Heart left ventricle (tissue), 16 donors: ENCODE measurements around the gene NCR3LG1. TPM values are rescaled to one million over a fixed set of nuclear protein-coding genes. Genes with fewer than 3 reads are reported as not detected.

Source experiments
- ATAC-seq, 4 donors: fragments of 200-7000 bp; cut with Tn5 transposase; one replicate each; pipeline ENCODE4 v1.9.1; 2020 to 2022; ENCODE audit warnings: moderate library complexity in 4 of 4, mild to moderate bottlenecking in 3 of 4, moderate number of reproducible peaks in 1 of 4
- DNase-seq, 5 donors: peaks; one replicate each; pipeline ENCODE4 v3.0.0-alpha.2; 2020
- H3K27ac ChIP-seq, 12 donors: fragments of 200-600 bp; sonication (generic) in 4 of 12; one replicate each; pipeline versions ENCODE4 v1.5.0 to v1.8.0; 2016 to 2022; ENCODE audit warnings: mild to moderate bottlenecking in 2 of 12
- H3K27me3 ChIP-seq, 9 donors: fragments of 200-600 bp; sonication (generic) in 2 of 9; one replicate each; pipeline versions ENCODE4 v1.5.1 to v1.8.0; 2016 to 2022; ENCODE audit warnings: mild to moderate bottlenecking in 3 of 9
- H3K36me3 ChIP-seq, 9 donors: fragments of 200-600 bp; sonication (generic) in 2 of 9; one replicate each; pipeline versions ENCODE4 v1.5.0 to v1.8.0; 2018 to 2022; ENCODE audit warnings: mild to moderate bottlenecking in 2 of 9
- H3K4me1 ChIP-seq, 12 donors: fragments of 200-600 bp; sonication (generic) in 4 of 12; one replicate each; pipeline versions ENCODE4 v1.5.0 to v1.8.0; 2016 to 2022; ENCODE audit warnings: mild to moderate bottlenecking in 3 of 12
- H3K4me3 ChIP-seq, 12 donors: fragments of 200-600 bp; sonication (generic) in 4 of 12; one replicate each; pipeline versions ENCODE4 v1.5.0 to v1.8.0; 2017 to 2022; ENCODE audit warnings: mild to moderate bottlenecking in 9 of 12, moderate library complexity in 4 of 12
- H3K9me3 ChIP-seq, 12 donors: fragments of 200-600 bp; sonication (generic) in 4 of 12; one replicate each; pipeline versions ENCODE4 v1.5.0 to v1.8.0; 2016 to 2022; ENCODE audit warnings: mild to moderate bottlenecking in 1 of 12
- POLR2A ChIP-seq, 2 donors: fragments of 450-650 bp; IDR thresholded peaks; one replicate each; pipeline ENCODE4 v1.6.1; 2017; ENCODE audit warnings: antibody characterized with exemption in 2 of 2, mild to moderate bottlenecking in 2 of 2, moderate library complexity in 2 of 2
- WGBS, 4 donors: extraction: QIAGEN DNeasy Blood & Tissue Kit in 2 of 4; methylation state at CpG; one replicate each; pipeline versions ENCODE4 v1.1.5 to v1.1.7; 2013 to 2018; 5-methylcytosine and 5-hydroxymethylcytosine counted together
- intact Hi-C, 10 donors: fragments of 100-400 bp; cut with DNase I; formaldehyde crosslinking; loops; one replicate each; pipeline versions ENCODE4 v1.11.1 to v1.14.2; 2022
- polyA plus RNA-seq, 2 donors: library from polyadenylated mRNA; stranded (reverse); fragments of 200-250 nt; gene quantifications; one replicate each; pipeline ENCODE4 v1.2.3, GENCODE V29; 2013
- total RNA-seq, 9 donors: library from RNA; depleted of rRNA in 2 of 9; stranded (reverse); fragments of >200 nt in 2 of 9; fragmentation: NEBNext Ultra II Directional in 3 of 9; extraction: Animal tissue kit (Norgen Biotek cat#: 25700) in 3 of 9; gene quantifications; one replicate each; pipeline versions ENCODE4 v1.1.0 to v1.2.4, GENCODE V29; 2016 to 2023
- TF ChIP-seq, protein P1 (sequence below), 12 donors: fragments of 200-600 bp; sonication (generic) in 4 of 12; IDR thresholded peaks; one replicate each; pipeline versions ENCODE4 v1.5.0 to v1.8.0; 2018 to 2022; ENCODE audit warnings: antibody characterized with exemption in 12 of 12, mild to moderate bottlenecking in 5 of 12
- donor health status: ischemic (EF 13 %, LVEDD 7.1; RV severe dilation, severe dysfunction).
- donor health status: healthy with polysubstance abuse.
- donor health status: DM: no; HTN: yes; CAD: no.
- donor health status: DM: no; HTN: no; CAD: no.
- donor health status: ischemic (EF 25% LVEDD 6.9; RV normal size, moderate dysfunction).
- donor health status: ischemic (EF 25% LVEDD 5.7; RV mildly dilated, moderate dysfunction).
- donor health status: healthy.
- donor health status: DM: yes; HTN: yes; CAD: no.
- donor health status: ischemic (EF 35%, LVEDD 5.7; RV mildly dilated, moderate dysfunction).
- donor health status: nonischemic (EF 11% LVEDD 7.7; RV severe dilation, severe dysfunction).
- donor health status: DM: yes; HTN: yes; CAD: no.
- donor health status: PGD.
- donor health status: ischemic (EF 29% LVEDD 5.4; RV normal size, mild dysfunction).
- donor health status: nonischemic (EF 23%, LVEDD 6.1; RV moderate dilation, normal function).

The NCR3LG1 gene
- total and polyA plus RNA-seq, 11 donors = 0.27 to 4.0 (median 1.4) TPM

DNA sequence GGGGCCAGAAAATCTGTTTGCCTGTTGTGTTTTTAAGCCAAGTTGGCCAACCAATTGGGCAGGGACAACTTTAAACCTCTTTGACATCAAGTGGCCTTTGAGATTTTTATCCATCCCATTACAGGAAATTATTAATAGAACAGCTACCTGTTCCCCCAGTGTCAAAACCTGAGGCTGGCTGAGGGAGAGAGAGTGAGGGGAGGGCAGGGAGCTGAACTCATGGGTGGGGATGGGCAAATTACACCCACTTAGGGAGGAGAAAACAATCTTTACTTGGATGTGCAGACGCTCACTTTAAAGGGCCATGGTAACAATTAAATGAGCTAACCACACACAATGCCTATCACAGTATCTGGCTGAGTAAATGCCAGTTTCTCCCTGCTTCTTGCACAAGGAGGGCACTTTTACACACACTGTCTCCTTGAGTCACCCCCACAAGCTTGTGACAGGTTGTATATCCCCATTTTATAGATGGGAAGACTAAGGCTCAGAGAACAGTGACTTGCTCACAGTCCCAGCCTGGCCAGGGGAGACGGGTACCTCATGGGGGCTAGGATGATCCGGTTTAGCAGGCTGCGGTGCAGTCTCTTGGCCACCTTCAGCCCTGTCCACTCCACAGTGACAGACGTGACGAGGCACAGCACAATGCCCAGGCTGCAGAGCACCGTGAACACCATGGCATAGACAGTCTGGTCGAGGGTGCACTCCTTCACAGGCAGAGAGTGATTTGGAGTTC, 54.6 kb downstream of the NCR3LG1 start:
- no peaks in the 10 kb centered on the region for H3K9me3 ChIP-seq
- H3K4me3 ChIP-seq = peak overlapping the region in 1 of 12 donors; percentile 15
- H3K27ac ChIP-seq = peak overlapping the region; percentile 58 to 95 (median 78)
- no peaks in the 10 kb centered on the region for H3K36me3 ChIP-seq
- H3K27me3 ChIP-seq = no peaks in the 10 kb centered on the region
- DNase-seq (peak in 1 of 5 donors; percentile 46), ATAC-seq (peak in 2 of 4 donors; percentile 7 to 24)
- intact Hi-C loops = no loop called here
- 20 to 88% (median 84%) methylated on average over 1 to 8 of the region's 8 CpGs for WGBS, 4 donors
- TF ChIP-seq, protein P1, sequence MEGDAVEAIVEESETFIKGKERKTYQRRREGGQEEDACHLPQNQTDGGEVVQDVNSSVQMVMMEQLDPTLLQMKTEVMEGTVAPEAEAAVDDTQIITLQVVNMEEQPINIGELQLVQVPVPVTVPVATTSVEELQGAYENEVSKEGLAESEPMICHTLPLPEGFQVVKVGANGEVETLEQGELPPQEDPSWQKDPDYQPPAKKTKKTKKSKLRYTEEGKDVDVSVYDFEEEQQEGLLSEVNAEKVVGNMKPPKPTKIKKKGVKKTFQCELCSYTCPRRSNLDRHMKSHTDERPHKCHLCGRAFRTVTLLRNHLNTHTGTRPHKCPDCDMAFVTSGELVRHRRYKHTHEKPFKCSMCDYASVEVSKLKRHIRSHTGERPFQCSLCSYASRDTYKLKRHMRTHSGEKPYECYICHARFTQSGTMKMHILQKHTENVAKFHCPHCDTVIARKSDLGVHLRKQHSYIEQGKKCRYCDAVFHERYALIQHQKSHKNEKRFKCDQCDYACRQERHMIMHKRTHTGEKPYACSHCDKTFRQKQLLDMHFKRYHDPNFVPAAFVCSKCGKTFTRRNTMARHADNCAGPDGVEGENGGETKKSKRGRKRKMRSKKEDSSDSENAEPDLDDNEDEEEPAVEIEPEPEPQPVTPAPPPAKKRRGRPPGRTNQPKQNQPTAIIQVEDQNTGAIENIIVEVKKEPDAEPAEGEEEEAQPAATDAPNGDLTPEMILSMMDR (IDR thresholded peaks at IDR 0.05) = no peak
- TF ChIP-seq POLR2A (IDR thresholded peaks at IDR 0.05) = no peak
- peaks cover 0 to 35% (median 18%) of the 10 kb centered on the region in 12 donors for H3K4me1 ChIP-seq

DNA sequence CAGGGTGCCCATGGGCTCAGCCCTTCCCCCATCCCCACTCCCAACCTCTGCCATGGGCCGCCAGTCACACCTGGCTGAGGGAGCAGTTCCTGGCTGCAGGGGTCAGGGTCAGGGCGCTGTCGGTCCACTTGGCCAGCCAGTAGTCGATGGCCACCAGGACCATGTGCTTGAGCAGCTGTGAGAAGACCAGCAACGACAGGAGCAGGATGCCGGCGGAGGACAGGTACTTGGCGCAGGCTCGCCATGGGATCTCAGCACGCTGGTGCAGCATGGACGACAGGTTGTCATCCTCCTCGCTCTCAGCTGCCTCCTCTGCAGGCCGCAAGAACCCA, 55.2 kb downstream of the NCR3LG1 start:
- H3K27me3 ChIP-seq = no peaks in the 10 kb centered on the region
- peaks cover 0 to 35% (median 17%) of the 10 kb centered on the region in 12 donors for H3K4me1 ChIP-seq
- intact Hi-C loops = no loop called here
- H3K36me3 ChIP-seq = no peaks in the 10 kb centered on the region
- DNase-seq (no peak), ATAC-seq (no peak)
- peak overlapping the region in 3 of 12 donors; percentile 89 to 95 (median 90) for H3K27ac ChIP-seq
- WGBS, 4 donors = 80 to 96% (median 95%) methylated on average over 1 to 13 of the region's 13 CpGs
- no peak overlapping the region for H3K4me3 ChIP-seq
- no peak for TF ChIP-seq POLR2A (IDR thresholded peaks at IDR 0.05)
- TF ChIP-seq, protein P1 (IDR thresholded peaks at IDR 0.05) = no peak
- H3K9me3 ChIP-seq = no peaks in the 10 kb centered on the region

DNA sequence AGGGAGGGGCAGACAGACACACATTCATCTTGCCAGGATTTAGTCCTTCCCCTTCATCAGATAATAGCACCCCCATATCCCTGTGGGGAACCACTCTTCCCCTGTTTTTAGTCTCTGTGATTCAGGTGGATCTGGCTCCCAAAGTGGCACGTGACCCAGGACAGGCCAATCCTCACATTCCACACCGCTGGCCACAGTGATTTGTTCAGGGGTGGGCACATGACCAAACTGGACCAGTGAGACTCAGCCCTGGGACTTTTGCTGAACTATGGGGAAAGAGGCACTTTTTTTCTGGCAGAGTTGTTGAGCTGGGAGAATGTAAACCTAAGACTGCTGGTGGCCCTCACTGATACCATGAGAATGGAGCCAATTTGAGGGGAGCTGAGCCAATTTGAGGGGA, 56.0 kb downstream of the NCR3LG1 start:
- 84 to 100% (median 93%) methylated on average over 2 of the region's 2 CpGs for WGBS, 4 donors
- intact Hi-C loops = no loop called here
- TF ChIP-seq POLR2A (IDR thresholded peaks at IDR 0.05) = no peak
- TF ChIP-seq, protein P1 (IDR thresholded peaks at IDR 0.05) = no peak

GRCh38 chr11:17408026-17408425, 56.4 kb downstream of the NCR3LG1 start:
- H3K27ac ChIP-seq = no peak overlapping the region
- H3K4me1 ChIP-seq = peaks cover 0 to 35% (median 17%) of the 10 kb centered on the region in 12 donors
- no peaks in the 10 kb centered on the region for H3K9me3 ChIP-seq
- H3K4me3 ChIP-seq = no peak overlapping the region
- ATAC-seq (no peak), DNase-seq (no peak)
- no peaks in the 10 kb centered on the region for H3K36me3 ChIP-seq
- intact Hi-C loops = no loop called here
- no peak for TF ChIP-seq POLR2A (IDR thresholded peaks at IDR 0.05)
- TF ChIP-seq, protein P1 (IDR thresholded peaks at IDR 0.05) = no peak
- 81 to 95% (median 90%) methylated on average over 2 of the region's 2 CpGs for WGBS, 4 donors
- no peaks in the 10 kb centered on the region for H3K27me3 ChIP-seq

More for the DNA sequence above, 56.0 kb downstream of the NCR3LG1 start:
- H3K36me3 ChIP-seq = no peaks in the 10 kb centered on the region
- DNase-seq (no peak), ATAC-seq (no peak)
- H3K4me3 ChIP-seq = no peak overlapping the region
- peaks cover 0 to 35% (median 17%) of the 10 kb centered on the region in 12 donors for H3K4me1 ChIP-seq
- H3K27me3 ChIP-seq = no peaks in the 10 kb centered on the region
- H3K9me3 ChIP-seq = no peaks in the 10 kb centered on the region
- no peak overlapping the region for H3K27ac ChIP-seq
